GM10266 (cell line): ENCODE measurements around the gene TGM2.

ENCODE experiments used
- DNase-seq: peaks from one replicate; pipeline ENCODE4 v3.0.0; 2012; ENCODE audit errors: extremely low spot score
- CTCF ChIP-seq: IDR thresholded peaks from 2 replicates; pipeline ENCODE4 v1.5.1; 2012; ENCODE audit warnings: mild to moderate bottlenecking, low read depth; ENCODE audit not compliant: control insufficient read depth, insufficient read depth; ENCODE audit errors: missing control alignments

The TGM2 gene

GRCh38 chr20:38129248-38129865, 35.7 kb downstream of the TGM2 start:
- DNase-seq: no peak
- TF ChIP-seq CTCF: no peak

GRCh38 chr20:38128691-38129090, 36.4 kb downstream of the TGM2 start:
- no peak for TF ChIP-seq CTCF
- DNase-seq: no peak

GRCh38 chr20:38127920-38128528, 37.0 kb downstream of the TGM2 start:
- no peak for TF ChIP-seq CTCF
- no peak for DNase-seq

- DNase-seq: no peak
- TF ChIP-seq CTCF: no peak
Measured at GRCh38 chr20:38126932-38127621, 38.0 kb downstream of the TGM2 start.

- DNase-seq: no peak
Measured at GRCh38 chr20:38126146-38126921, 38.7 kb downstream of the TGM2 start.

More at GRCh38 chr20:38126146-38126921, 38.7 kb downstream of the TGM2 start:
- TF ChIP-seq CTCF: no peak
